HG02642 (cell line): ENCODE measurements around the gene CCL5.

Experiments used
- ATAC-seq: cut with Tn5 transposase; IDR thresholded peaks from one replicate; pipeline ENCODE4 v1.9.1; 2021; ENCODE audit warnings: mild to moderate bottlenecking; ENCODE audit not compliant: unreplicated experiment, poor library complexity

The CCL5 gene

GRCh38 chr17:35870906-35871819, 9.0 kb downstream of the CCL5 start:
- ATAC-seq: no peak

GRCh38 chr17:35868737-35869136, 11.4 kb downstream of the CCL5 start, which contains the start of gene HEATR9:
Gene HEATR9, minus strand, starts transcription at chr17:35868891. Its CDS starts 149 bp downstream, at chr17:35868742.
- no peak for ATAC-seq

GRCh38 chr17:35867574-35867973, 12.6 kb downstream of the CCL5 start:
- ATAC-seq: no peak

GRCh38 chr17:35866341-35866950, 13.7 kb downstream of the CCL5 start:
- ATAC-seq: no peak

- ATAC-seq: no peak
Observed at GRCh38 chr17:35865412-35866340, 14.5 kb downstream of the CCL5 start.

GRCh38 chr17:35864853-35865252, 15.3 kb downstream of the CCL5 start:
- ATAC-seq: no peak

GRCh38 chr17:35856603-35857002, 23.6 kb downstream of the CCL5 start:
- ATAC-seq: no peak

GRCh38 chr17:35855965-35856364, 24.2 kb downstream of the CCL5 start:
- no peak for ATAC-seq

- no peak for ATAC-seq
Observed at GRCh38 chr17:35849469-35850348, 30.5 kb downstream of the CCL5 start.

- ATAC-seq: no peak
Observed at GRCh38 chr17:35847633-35848373, 32.4 kb downstream of the CCL5 start.

GRCh38 chr17:35847006-35847405, 33.2 kb downstream of the CCL5 start:
- no peak for ATAC-seq

GRCh38 chr17:35846055-35846809, 33.9 kb downstream of the CCL5 start:
- ATAC-seq: no peak

- no peak for ATAC-seq
Observed at GRCh38 chr17:35844547-35844946, 35.6 kb downstream of the CCL5 start.

- ATAC-seq: no peak
Observed at GRCh38 chr17:35843698-35844097, 36.5 kb downstream of the CCL5 start.

GRCh38 chr17:35842239-35842638, 37.9 kb downstream of the CCL5 start:
- no peak for ATAC-seq

- no peak for ATAC-seq
Observed at GRCh38 chr17:35841505-35841904, 38.7 kb downstream of the CCL5 start.

- no peak for ATAC-seq
Observed at GRCh38 chr17:35841101-35841500, 39.1 kb downstream of the CCL5 start.

GRCh38 chr17:35825206-35825605, 55.0 kb downstream of the CCL5 start:
- no peak for ATAC-seq
